Vagina (tissue), 2 donors: Measurements from ENCODE around the gene CAMK2A. TPM values are rescaled to one million over a fixed set of nuclear protein-coding genes. Genes with fewer than 3 reads are reported as not detected.

Source experiments
- DNase-seq, 2 donors: peaks; one replicate each; pipeline ENCODE4 v3.0.0-alpha.2; 2017; ENCODE audit errors: extremely low spot score in 2 of 2
- H3K27ac ChIP-seq: fragments of 200-600 bp; sonication (generic); one replicate; pipeline ENCODE4 v1.5.1; 2019
- H3K27me3 ChIP-seq: fragments of 200-600 bp; sonication (generic); one replicate; pipeline ENCODE4 v1.5.1; 2019
- H3K36me3 ChIP-seq, 2 donors: fragments of 200-600 bp; sonication (generic); one replicate each; pipeline ENCODE4 v1.5.1; 2017 to 2019
- H3K4me1 ChIP-seq: fragments of 200-600 bp; sonication (generic); one replicate; pipeline ENCODE4 v1.5.1; 2019
- H3K4me3 ChIP-seq, 2 donors: fragments of 200-600 bp; sonication (generic); 1 replicate in 1 of 2; 2 replicates in 1 of 2; pipeline ENCODE4 v1.5.1; 2016 to 2019
- H3K9me3 ChIP-seq: fragments of 200-600 bp; sonication (generic); one replicate; pipeline ENCODE4 v1.5.1; 2019
- POLR2A ChIP-seq, 2 donors: fragments of 450-650 bp; IDR thresholded peaks; one replicate each; pipeline ENCODE4 v1.6.1; 2017; ENCODE audit warnings: antibody characterized with exemption in 2 of 2, mild to moderate bottlenecking in 2 of 2, moderate library complexity in 2 of 2
- POLR2AphosphoS5 ChIP-seq, 2 donors: sonication (generic); formaldehyde crosslinking; IDR thresholded peaks; one replicate each; pipeline ENCODE4 v1.9.0; 2017; ENCODE audit warnings: antibody characterized with exemption in 2 of 2, mild to moderate bottlenecking in 2 of 2, low read depth in 1 of 2; ENCODE audit not compliant: insufficient read depth in 1 of 2
- intact Hi-C: fragments of 100-400 bp; cut with DNase I; formaldehyde crosslinking; loops from one replicate; pipeline ENCODE4 v1.15.1; 2023
- total RNA-seq: library from RNA; depleted of rRNA; stranded (reverse); fragments of >200 nt; gene quantifications from one replicate; pipeline ENCODE4 v1.2.3, GENCODE V29; 2016
- TF ChIP-seq, protein P1 (sequence below), 3 experiments: fragments of 450-650 bp in 2 of 3; fragments of 200-600 bp in 1 of 3; sonication (generic) in 1 of 3; IDR thresholded peaks; one replicate each; pipeline ENCODE4 v1.5.1; 2017 to 2019; ENCODE audit warnings: antibody characterized with exemption in 3 of 3, mild to moderate bottlenecking in 2 of 3, moderate library complexity in 2 of 3

CAMK2A gene
- total RNA-seq, 1 donor from 2014 or later, result 0.49 TPM

DNA sequence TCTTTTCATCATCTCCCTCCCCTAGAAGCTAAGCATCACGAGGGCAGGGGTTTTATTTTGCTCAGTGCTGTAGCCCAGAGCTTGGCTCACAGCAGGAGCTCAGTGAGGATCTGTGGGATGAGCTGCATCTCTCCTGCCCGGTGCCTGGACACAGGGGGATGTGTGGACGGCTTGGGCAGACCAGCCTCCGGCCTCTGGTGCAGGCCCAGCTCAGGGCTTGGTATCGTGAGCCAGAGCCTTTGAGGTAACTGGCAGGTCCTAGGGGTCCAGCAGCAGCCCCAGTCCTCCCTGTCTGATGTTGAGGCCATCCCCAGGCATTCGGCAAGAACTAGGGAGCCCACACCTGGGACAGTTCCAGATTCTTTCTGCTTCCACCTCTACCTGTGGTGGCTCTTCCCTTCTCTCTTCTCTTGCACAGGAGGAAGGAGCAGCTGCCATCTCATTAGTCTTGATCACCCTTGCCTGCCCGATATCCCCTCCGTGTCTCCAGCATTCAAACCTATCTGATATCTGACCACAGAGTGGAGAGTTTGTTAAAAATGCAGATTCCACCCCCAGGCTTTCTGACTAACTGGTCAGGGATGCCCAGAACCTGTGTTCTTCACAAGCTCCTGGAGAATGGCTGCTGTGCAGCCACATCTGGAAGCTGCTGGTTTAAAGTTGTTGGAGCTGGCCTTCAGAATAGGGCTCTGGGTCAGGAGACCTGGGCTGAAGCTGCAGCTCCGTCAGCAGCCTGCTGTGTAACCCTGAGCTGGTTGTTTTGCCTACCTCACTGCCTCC is 107.6 kb downstream of the CAMK2A start:
- intact Hi-C loops, result no loop called here

DNA sequence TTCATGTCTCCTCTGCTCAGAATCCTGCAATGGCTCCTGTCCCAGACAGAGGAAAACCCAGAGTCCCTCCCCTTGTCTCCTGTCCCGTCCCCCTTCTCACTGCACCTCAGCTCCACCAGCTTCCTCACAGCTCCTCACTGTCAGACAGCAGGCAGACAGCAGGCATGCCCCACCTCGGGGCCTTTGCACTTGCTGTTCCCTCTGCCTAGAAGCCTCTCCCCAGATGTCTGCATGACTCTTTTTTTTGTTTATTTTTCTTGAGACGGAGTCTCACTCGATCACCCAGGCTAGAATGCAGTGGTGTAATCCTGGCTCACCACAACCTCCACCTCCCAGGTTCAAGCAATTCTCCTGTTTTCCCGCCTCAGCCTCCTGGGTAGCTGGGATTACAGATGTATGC is 108.5 kb downstream of the CAMK2A start:
- no peak for TF ChIP-seq POLR2AphosphoS5 (IDR thresholded peaks at IDR 0.05; ENCODE audit: insufficient read depth in 1 of 2, low read depth in 1 of 2)
- intact Hi-C loops, result no loop called here
- no peak for DNase-seq
- Histone ChIP-seq H3K36me3 (no peaks in the 10 kb centered on the region), H3K9me3 (no peaks in the 10 kb centered on the region), H3K4me1 (peaks cover 45% of the 10 kb centered on the region), H3K27me3 (no peaks in the 10 kb centered on the region), H3K27ac (peak overlapping the region; percentile 90), H3K4me3 (no peak overlapping the region)

More for the DNA sequence above, 107.6 kb downstream of the CAMK2A start:
- TF ChIP-seq POLR2A (IDR thresholded peaks at IDR 0.05) (no peak), POLR2AphosphoS5 (IDR thresholded peaks at IDR 0.05; ENCODE audit: insufficient read depth in 1 of 2, low read depth in 1 of 2) (no peak)
- TF ChIP-seq, protein P1, sequence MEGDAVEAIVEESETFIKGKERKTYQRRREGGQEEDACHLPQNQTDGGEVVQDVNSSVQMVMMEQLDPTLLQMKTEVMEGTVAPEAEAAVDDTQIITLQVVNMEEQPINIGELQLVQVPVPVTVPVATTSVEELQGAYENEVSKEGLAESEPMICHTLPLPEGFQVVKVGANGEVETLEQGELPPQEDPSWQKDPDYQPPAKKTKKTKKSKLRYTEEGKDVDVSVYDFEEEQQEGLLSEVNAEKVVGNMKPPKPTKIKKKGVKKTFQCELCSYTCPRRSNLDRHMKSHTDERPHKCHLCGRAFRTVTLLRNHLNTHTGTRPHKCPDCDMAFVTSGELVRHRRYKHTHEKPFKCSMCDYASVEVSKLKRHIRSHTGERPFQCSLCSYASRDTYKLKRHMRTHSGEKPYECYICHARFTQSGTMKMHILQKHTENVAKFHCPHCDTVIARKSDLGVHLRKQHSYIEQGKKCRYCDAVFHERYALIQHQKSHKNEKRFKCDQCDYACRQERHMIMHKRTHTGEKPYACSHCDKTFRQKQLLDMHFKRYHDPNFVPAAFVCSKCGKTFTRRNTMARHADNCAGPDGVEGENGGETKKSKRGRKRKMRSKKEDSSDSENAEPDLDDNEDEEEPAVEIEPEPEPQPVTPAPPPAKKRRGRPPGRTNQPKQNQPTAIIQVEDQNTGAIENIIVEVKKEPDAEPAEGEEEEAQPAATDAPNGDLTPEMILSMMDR (IDR thresholded peaks at IDR 0.05), result no peak
- no peaks in the 10 kb centered on the region for H3K9me3 ChIP-seq
- H3K27me3 ChIP-seq, result no peaks in the 10 kb centered on the region
- H3K4me3 ChIP-seq, result no peak overlapping the region
- peaks cover 36% of the 10 kb centered on the region for H3K4me1 ChIP-seq
- H3K36me3 ChIP-seq, result no peaks in the 10 kb centered on the region
- H3K27ac ChIP-seq, result peak overlapping the region; percentile 90
- DNase-seq, result no peak

DNA sequence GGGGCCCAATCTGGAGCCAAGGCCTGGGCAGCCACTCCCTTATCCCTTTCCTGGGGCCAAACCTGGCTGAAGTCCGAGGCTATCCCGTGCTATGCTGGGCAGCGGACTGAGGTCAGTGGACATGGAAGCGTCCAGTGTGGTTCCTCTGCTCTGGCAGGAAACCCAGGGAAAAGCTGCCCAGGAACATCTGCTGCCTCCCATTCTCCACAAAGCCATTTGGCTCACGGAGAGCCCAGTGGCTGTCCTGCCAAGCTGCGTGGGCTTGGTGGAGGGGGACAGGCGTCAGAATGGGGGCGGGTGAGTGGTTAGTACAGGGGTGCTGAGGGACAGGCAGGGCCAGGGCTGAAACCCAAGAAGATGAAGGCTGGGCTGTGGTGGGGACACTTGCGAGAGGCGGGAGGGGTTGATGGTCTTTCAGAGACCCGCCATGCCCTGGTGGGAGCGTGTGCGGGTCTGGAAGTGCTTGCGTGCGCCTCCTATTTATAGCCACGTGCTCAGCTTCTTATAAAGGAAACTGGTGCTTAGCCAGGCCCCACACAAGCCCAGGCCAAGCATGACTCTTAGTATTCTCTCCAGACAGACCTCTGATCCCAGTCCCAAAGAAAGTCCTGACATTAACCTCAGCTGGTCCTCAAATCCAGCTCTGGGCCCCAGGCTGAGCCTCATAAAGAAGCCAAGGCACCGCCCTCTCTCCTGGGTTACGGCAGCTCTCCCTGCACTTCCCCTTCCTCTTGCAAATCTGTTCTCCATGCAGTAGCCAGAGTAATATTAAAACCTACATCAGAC is 109.1 kb downstream of the CAMK2A start:
- H3K9me3 ChIP-seq, result no peaks in the 10 kb centered on the region
- no peaks in the 10 kb centered on the region for H3K36me3 ChIP-seq
- TF ChIP-seq, protein P1 (IDR thresholded peaks at IDR 0.05), result no peak
- TF ChIP-seq POLR2AphosphoS5 (IDR thresholded peaks at IDR 0.05; ENCODE audit: insufficient read depth in 1 of 2, low read depth in 1 of 2) (peak; percentile 44 to 88), POLR2A (IDR thresholded peaks at IDR 0.05) (no peak)
- H3K4me3 ChIP-seq, result no peak overlapping the region
- no peaks in the 10 kb centered on the region for H3K27me3 ChIP-seq
- H3K4me1 ChIP-seq, result peaks cover 51% of the 10 kb centered on the region
- intact Hi-C loops, result no loop called here
- peak in 1 of 2 donors; percentile 95 for DNase-seq
- peak overlapping the region; percentile 90 for H3K27ac ChIP-seq

DNA sequence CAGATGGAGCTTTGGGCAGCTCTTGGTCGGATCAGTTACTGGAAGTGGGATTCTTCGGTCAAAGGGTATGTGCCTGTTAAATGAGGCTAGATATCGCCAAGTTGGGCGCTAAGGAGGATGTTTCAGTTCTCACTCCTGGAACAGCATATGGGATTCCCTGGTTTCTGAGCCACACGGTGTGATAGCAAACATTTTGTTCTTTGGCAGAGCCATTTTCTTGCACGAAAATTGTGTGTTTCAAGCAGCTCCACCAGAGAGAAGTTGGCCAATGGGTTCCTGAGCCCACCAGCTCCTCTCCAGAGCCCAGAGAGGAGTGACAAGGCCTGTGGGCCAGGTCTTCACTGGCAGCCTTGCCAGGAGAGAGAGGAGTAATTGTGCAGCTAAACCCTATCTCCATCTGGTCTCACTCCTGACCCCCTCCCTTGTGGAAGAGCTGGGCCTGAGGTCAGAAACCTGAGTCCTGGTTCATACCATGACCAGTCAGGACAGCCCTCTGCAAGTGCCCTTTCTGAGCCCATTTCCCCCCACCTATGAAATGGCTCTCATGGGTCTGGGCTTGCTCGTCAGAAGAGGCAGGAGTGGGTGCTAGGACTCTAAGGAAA is 110.5 kb downstream of the CAMK2A start:
- DNase-seq, result no peak
- Histone ChIP-seq H3K9me3 (no peaks in the 10 kb centered on the region), H3K36me3 (no peaks in the 10 kb centered on the region), H3K27ac (peak overlapping the region; percentile 90), H3K4me1 (peaks cover 56% of the 10 kb centered on the region), H3K4me3 (no peak overlapping the region), H3K27me3 (no peaks in the 10 kb centered on the region)
- intact Hi-C loops, result no loop called here
- TF ChIP-seq POLR2AphosphoS5 (IDR thresholded peaks at IDR 0.05; ENCODE audit: insufficient read depth in 1 of 2, low read depth in 1 of 2) (no peak), POLR2A (IDR thresholded peaks at IDR 0.05) (no peak)
- TF ChIP-seq, protein P1 (IDR thresholded peaks at IDR 0.05), result no peak

DNA sequence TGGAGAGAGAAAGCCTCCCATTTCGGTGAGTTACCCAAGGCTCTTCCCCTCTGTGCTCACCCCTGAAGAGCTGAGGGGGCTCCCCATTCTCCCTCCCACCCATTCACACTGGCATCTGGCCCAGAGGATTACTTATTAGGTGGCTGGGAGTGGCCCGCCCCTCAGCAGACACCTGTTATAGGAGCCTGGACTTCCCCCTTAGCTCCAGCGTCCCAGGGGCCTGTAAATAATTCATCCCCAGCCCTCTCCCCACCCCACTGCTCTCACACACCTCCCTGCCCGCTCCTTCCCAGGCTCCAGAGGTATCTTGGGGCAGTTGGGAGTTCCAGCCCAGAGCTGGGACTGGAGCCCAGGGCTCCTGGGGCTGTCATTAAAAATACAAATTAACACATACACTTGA is 111.3 kb downstream of the CAMK2A start:
- peaks cover 56% of the 10 kb centered on the region for H3K4me1 ChIP-seq
- no peaks in the 10 kb centered on the region for H3K27me3 ChIP-seq
- peak overlapping the region; percentile 90 for H3K27ac ChIP-seq
- no peaks in the 10 kb centered on the region for H3K9me3 ChIP-seq
- TF ChIP-seq, protein P1 (IDR thresholded peaks at IDR 0.05), result no peak
- TF ChIP-seq POLR2AphosphoS5 (IDR thresholded peaks at IDR 0.05; ENCODE audit: insufficient read depth in 1 of 2, low read depth in 1 of 2), result no peak
- no peak for TF ChIP-seq POLR2A (IDR thresholded peaks at IDR 0.05)
- intact Hi-C loops, result no loop called here
- no peaks in the 10 kb centered on the region for H3K36me3 ChIP-seq
- DNase-seq, result no peak
- no peak overlapping the region for H3K4me3 ChIP-seq
